ENCODE measurements around the gene BBIP1.

DNA sequence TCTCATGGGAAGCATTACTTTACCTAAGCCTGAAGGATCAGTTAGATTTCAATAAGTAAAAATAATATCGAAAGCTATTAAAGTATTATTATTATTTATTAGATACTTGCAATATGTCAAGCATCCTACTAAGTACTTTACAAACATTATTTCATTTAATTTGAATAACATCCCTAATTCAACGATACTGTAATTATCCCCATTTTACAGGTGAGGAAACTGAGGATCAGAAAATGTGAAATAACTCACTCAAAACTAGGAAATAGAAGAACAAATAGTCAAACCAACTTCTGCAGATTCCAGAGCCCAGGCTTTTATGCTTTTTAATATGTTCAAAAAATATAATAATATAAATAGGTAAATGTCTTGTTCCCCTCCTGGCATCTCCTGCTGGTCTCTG, 57.5 kb downstream of the BBIP1 start:
- no peak for TF ChIP-seq POLR2A (IDR thresholded peaks at IDR 0.05)
- TF ChIP-seq, protein P1, sequence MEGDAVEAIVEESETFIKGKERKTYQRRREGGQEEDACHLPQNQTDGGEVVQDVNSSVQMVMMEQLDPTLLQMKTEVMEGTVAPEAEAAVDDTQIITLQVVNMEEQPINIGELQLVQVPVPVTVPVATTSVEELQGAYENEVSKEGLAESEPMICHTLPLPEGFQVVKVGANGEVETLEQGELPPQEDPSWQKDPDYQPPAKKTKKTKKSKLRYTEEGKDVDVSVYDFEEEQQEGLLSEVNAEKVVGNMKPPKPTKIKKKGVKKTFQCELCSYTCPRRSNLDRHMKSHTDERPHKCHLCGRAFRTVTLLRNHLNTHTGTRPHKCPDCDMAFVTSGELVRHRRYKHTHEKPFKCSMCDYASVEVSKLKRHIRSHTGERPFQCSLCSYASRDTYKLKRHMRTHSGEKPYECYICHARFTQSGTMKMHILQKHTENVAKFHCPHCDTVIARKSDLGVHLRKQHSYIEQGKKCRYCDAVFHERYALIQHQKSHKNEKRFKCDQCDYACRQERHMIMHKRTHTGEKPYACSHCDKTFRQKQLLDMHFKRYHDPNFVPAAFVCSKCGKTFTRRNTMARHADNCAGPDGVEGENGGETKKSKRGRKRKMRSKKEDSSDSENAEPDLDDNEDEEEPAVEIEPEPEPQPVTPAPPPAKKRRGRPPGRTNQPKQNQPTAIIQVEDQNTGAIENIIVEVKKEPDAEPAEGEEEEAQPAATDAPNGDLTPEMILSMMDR (IDR thresholded peaks at IDR 0.05): no peak
